Esophagus (tissue), 2 donors: Measurements from ENCODE around the gene PIK3C3. TPM values are rescaled to one million over a fixed set of nuclear protein-coding genes. Genes with fewer than 3 reads are reported as not detected.

ENCODE experiments used
- H3K27ac ChIP-seq, 2 donors: one replicate each; pipeline ENCODE4 v1.5.1; 2013; ENCODE audit warnings: low read depth in 2 of 2, mild to moderate bottlenecking in 2 of 2, inconsistent platforms in 1 of 2, low read length in 1 of 2, moderate library complexity in 1 of 2
- H3K27me3 ChIP-seq, 2 donors: one replicate each; pipeline ENCODE4 v1.6.1; 2013; ENCODE audit warnings: low read length in 2 of 2, control low read depth in 1 of 2, mild to moderate bottlenecking in 1 of 2; ENCODE audit not compliant: insufficient read depth in 2 of 2, control insufficient read depth in 1 of 2
- H3K36me3 ChIP-seq, 2 donors: one replicate each; pipeline ENCODE4 v1.6.1; 2013; ENCODE audit warnings: low read length in 1 of 2; ENCODE audit not compliant: control insufficient read depth in 2 of 2, insufficient read depth in 2 of 2
- H3K4me1 ChIP-seq, 2 donors: one replicate each; pipeline ENCODE4 v1.6.1; 2013; ENCODE audit warnings: low read length in 1 of 2; ENCODE audit not compliant: control insufficient read depth in 2 of 2, insufficient read depth in 2 of 2
- H3K4me3 ChIP-seq, 2 donors: one replicate each; pipeline ENCODE4 v1.5.1; 2013; ENCODE audit warnings: low read length in 2 of 2, mild to moderate bottlenecking in 2 of 2, low read depth in 1 of 2, moderate library complexity in 1 of 2
- H3K9me3 ChIP-seq, 2 donors: one replicate each; pipeline ENCODE4 v1.6.1; 2013; ENCODE audit warnings: mild to moderate bottlenecking in 2 of 2, low read depth in 1 of 2, low read length in 1 of 2, moderate library complexity in 1 of 2; ENCODE audit not compliant: control insufficient read depth in 2 of 2, insufficient read depth in 1 of 2
- WGBS, 2 donors: extraction: QIAGEN DNeasy Blood & Tissue Kit; methylation state at CpG; one replicate each; pipeline ENCODE4 v1.1.7; 2013; 5-methylcytosine and 5-hydroxymethylcytosine counted together
- polyA plus RNA-seq, 2 donors: library from polyadenylated mRNA; stranded (reverse); fragments of 200-250 nt; gene quantifications; one replicate each; pipeline ENCODE4 v1.2.3, GENCODE V29; 2013
- donor health status: healthy with polysubstance abuse.
- donor health status: Bipolar disorder and iron deficiency.

PIK3C3 gene
- polyA plus RNA-seq, 2 donors, result 17.1 to 17.5 TPM

DNA sequence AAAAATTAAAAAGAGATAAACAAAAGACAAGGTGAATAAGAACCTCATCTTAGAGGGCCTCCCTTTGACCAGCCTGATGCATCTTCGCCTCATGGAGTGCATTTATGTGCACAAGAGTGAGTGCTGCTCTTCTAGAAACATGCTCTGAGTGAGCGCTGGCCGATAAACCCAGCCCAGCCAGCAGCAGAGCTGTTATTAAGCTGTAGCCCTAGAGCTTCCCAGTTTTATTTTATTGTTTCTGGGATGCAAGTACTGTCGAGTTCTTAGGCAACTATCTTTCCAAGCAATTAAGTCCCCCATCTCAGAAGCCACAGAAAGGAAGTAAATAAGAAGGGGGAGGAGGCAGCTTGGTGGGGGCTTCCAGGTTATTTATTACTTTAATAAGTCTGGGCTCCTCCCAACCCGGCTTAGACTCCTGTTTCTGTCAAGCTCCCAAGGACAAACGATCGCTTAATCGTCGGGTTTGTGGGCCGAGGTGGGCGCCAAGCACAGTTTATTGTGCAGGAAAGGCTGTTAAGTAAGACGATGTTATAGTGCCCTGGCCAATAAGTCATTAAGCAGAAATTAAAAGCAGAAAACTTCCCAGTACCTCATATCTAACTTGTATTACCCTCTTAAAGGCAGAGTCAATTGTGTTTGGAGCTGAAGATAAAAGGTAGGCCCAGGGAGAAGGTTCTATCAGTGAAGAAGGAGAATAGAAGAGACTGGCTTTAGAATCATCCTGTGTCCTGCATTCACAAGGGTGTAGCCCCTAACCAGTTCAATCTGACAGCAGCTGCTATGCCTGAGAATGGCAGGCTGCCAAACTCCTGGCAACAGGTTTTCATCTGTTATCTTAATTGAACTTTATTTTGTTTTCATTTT is 176.3 kb downstream of the PIK3C3 start:
- H3K36me3 ChIP-seq, result no peaks in the 10 kb centered on the region
- WGBS, 2 donors, result 54 to 63% methylated on average over 12 of the region's 12 CpGs
- H3K4me1 ChIP-seq, result no peaks in the 10 kb centered on the region
- no peak overlapping the region for H3K4me3 ChIP-seq
- no peak overlapping the region for H3K27ac ChIP-seq
- H3K9me3 ChIP-seq, result no peaks in the 10 kb centered on the region
- H3K27me3 ChIP-seq, result no peaks in the 10 kb centered on the region

DNA sequence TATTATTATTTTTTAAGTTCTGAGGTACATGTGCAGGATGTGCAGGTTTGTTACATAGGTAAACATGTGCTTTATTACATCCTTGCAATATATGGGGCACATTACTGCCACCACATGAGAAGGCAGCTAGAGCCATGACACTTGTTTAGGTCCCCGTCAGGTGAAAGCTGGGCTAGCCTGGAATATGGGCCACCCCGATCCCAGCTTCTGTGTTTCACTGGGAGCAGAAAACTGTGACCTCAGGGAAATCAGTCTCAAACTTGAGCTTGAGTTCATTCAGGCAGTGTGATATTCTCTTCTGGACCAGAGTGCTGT is 176.9 kb downstream of the PIK3C3 start:
- Histone ChIP-seq H3K36me3 (no peaks in the 10 kb centered on the region), H3K27me3 (no peaks in the 10 kb centered on the region), H3K4me1 (no peaks in the 10 kb centered on the region), H3K9me3 (no peaks in the 10 kb centered on the region), H3K27ac (no peak overlapping the region), H3K4me3 (no peak overlapping the region)
- 82 to 83% methylated on average over 2 of the region's 2 CpGs for WGBS, 2 donors
